HUES6 (cell line): ENCODE results near the gene EGFL6.
"Not testable (repeated sequence)": the region's sequence is repeated elsewhere in the genome, so short reads cannot be mapped to it uniquely, and the experiment has no call there.

Experiments
- H3K27ac ChIP-seq: 2 replicates; pipeline ENCODE4 v1.7.0; 2013; ENCODE audit warnings: low read depth, mild to moderate bottlenecking, low read length, inconsistent platforms
- H3K27me3 ChIP-seq: 2 replicates; pipeline ENCODE4 v1.6.1; 2013; ENCODE audit warnings: low read length; ENCODE audit not compliant: control insufficient read depth, insufficient read depth
- H3K36me3 ChIP-seq: 2 replicates; pipeline ENCODE4 v1.6.1; 2013; ENCODE audit warnings: low read length; ENCODE audit not compliant: control insufficient read depth, insufficient read depth
- H3K4me1 ChIP-seq: 2 replicates; pipeline ENCODE4 v1.6.1; 2013; ENCODE audit warnings: low read length; ENCODE audit not compliant: control insufficient read depth, insufficient read depth
- H3K4me3 ChIP-seq: 2 replicates; pipeline ENCODE4 v1.5.1; 2013; ENCODE audit warnings: low read depth, low read length
- H3K9ac ChIP-seq: one replicate; pipeline ENCODE4 v1.6.1; 2013; ENCODE audit warnings: mild to moderate bottlenecking, low read length
- H3K9me3 ChIP-seq: 2 replicates; pipeline ENCODE4 v1.6.1; 2013; ENCODE audit warnings: low read depth, low read length; ENCODE audit not compliant: control insufficient read depth, insufficient read depth

The EGFL6 gene

DNA sequence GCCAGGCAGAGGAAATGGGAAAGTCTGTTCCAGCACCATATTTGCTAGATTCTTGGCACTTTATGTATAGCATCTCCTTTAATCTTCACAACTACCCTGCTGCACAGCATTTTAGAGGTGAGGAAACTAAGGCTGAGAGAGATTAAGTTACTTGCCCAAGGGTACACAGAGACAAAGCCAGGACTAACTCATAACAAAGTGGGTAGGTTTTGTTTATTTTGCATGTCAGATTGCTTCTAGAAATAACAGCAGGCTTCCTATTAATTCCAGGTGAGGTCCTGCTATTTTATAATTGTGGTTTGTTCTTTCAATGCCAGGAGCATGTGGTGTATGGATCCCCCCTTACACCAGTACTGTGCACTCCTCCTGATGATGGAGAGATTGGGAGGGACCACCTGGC lies 98.5 kb downstream of the EGFL6 start:
- Histone ChIP-seq H3K27me3 (no peaks in the 10 kb centered on the region; the same call in 1 of the 2 replicates), H3K9ac (no peak overlapping the region), H3K27ac (no peak overlapping the region), H3K4me3 (no peak overlapping the region), H3K9me3 (no peaks in the 10 kb centered on the region), H3K36me3 (peaks cover 7% of the 10 kb centered on the region), H3K4me1 (no peaks in the 10 kb centered on the region)

DNA sequence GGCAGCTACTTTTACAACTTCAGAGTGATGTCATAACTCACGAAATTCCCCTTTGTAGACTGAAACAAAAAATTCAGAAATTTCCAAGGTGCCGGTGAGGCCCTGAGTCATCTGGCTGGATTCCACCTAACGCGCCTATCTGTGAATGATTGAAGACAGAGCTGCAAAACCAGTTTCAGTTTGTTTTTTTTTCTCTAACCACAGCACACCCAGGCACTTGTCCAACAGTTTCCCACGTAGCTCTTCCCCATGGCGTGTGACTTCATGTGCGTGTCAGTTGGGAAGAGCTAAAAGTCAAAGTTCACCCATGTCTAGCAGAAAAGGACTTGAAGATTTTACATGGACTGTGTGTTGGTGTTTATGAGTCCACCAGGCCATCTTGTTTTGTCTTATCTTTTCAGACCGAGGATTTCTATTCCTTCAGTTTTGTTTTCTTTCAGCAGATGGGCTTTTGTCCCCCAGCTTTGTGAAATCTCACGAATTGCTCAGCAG lies 99.9 kb downstream of the EGFL6 start:
- H3K27me3 ChIP-seq: no peaks in the 10 kb centered on the region; the same call in 1 of the 2 replicates
- H3K4me1 ChIP-seq: no peaks in the 10 kb centered on the region
- no peak overlapping the region for H3K9ac ChIP-seq
- H3K36me3 ChIP-seq: no peaks in the 10 kb centered on the region
- no peaks in the 10 kb centered on the region for H3K9me3 ChIP-seq
- H3K4me3 ChIP-seq: no peak overlapping the region
- H3K27ac ChIP-seq: no peak overlapping the region

- H3K9me3 ChIP-seq, H3K27me3 ChIP-seq, H3K27ac ChIP-seq, H3K36me3 ChIP-seq, H3K9ac ChIP-seq, H3K4me3 ChIP-seq, H3K4me1 ChIP-seq: not testable (repeated sequence)
These were observed 100.4 kb downstream of the EGFL6 start for GRCh38 chrX:13669755-13670154.

DNA sequence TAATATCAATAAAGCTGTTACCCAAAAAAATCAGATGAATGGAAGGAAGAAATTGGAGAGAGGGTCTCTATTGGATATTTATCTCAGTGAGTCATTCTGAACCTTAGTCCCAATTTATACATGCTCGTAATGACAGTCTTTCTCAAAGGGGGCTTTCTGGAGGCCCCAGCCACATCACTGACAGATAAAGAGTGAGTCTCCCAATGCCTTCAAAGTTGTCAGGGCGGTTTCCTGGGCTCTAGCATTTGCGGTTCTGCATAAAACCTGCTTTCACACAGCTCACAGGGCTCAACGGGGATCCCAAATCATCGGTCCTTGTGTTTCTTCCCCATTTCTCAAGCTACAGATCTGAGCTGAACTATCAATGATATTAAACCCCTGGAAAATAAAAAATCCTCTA lies 100.8 kb downstream of the EGFL6 start:
- no peaks in the 10 kb centered on the region; the same call in 1 of the 2 replicates for H3K27me3 ChIP-seq
- H3K4me3 ChIP-seq: no peak overlapping the region
- no peaks in the 10 kb centered on the region for H3K9me3 ChIP-seq
- H3K9ac ChIP-seq: no peak overlapping the region
- H3K27ac ChIP-seq: no peak overlapping the region
- no peaks in the 10 kb centered on the region for H3K4me1 ChIP-seq
- H3K36me3 ChIP-seq: no peaks in the 10 kb centered on the region

- Histone ChIP-seq H3K9ac (no peak overlapping the region), H3K4me3 (no peak overlapping the region), H3K4me1 (no peaks in the 10 kb centered on the region), H3K27me3 (no peaks in the 10 kb centered on the region; the same call in 1 of the 2 replicates), H3K36me3 (no peaks in the 10 kb centered on the region), H3K27ac (no peak overlapping the region), H3K9me3 (no peaks in the 10 kb centered on the region)
These were observed 103.6 kb downstream of the EGFL6 start for GRCh38 chrX:13673016-13673415.

GRCh38 chrX:13676885-13677284 lies 107.5 kb downstream of the EGFL6 start:
- H3K36me3 ChIP-seq: no peaks in the 10 kb centered on the region
- H3K4me1 ChIP-seq: no peaks in the 10 kb centered on the region
- no peak overlapping the region for H3K4me3 ChIP-seq
- H3K27me3 ChIP-seq: no peaks in the 10 kb centered on the region
- H3K9me3 ChIP-seq: no peaks in the 10 kb centered on the region
- no peak overlapping the region for H3K9ac ChIP-seq
- H3K27ac ChIP-seq: no peak overlapping the region

- H3K27ac ChIP-seq, H3K9ac ChIP-seq, H3K9me3 ChIP-seq, H3K4me3 ChIP-seq, H3K4me1 ChIP-seq, H3K27me3 ChIP-seq, H3K36me3 ChIP-seq: not testable (repeated sequence)
These were observed 110.3 kb downstream of the EGFL6 start for GRCh38 chrX:13679700-13680099.

DNA sequence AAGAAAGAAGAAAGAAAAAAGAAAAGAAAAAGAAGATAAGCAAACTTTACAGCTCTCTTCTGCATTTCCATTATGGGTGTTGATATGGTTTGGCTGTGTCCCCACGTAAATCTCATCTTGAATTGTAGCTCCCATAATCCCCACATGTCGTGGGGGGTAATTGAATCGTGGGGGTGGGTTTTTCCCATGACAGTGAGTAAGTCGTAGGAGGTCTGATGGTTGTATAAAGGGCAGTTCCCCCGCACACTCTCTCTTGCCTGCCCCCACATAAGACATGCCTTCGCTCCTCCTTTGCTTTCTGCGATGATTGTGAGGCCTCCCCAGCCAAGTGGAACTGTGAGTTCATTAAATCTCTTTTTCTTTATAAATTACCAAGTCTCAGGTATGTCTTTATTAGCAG lies 112.2 kb downstream of the EGFL6 start:
- Histone ChIP-seq H3K4me1 (no peaks in the 10 kb centered on the region), H3K9ac (no peak overlapping the region), H3K27ac (no peak overlapping the region), H3K27me3 (no peaks in the 10 kb centered on the region; the same call in 1 of the 2 replicates), H3K4me3 (no peak overlapping the region), H3K36me3 (no peaks in the 10 kb centered on the region), H3K9me3 (no peaks in the 10 kb centered on the region)
